Neural cell (in vitro differentiated cells): Measurements from ENCODE around the gene RBM15.

Experiments
- EP300 ChIP-seq: fragments of 450-650 bp; conservative IDR thresholded peaks from 2 replicates; pipeline ENCODE4 v1.6.1; 2014; ENCODE audit warnings: antibody characterized with exemption, mild to moderate bottlenecking, moderate library complexity; ENCODE audit not compliant: poor library complexity, severe bottlenecking
- EZH2 ChIP-seq: fragments of 200-600, 300-800 bp; shearing (Covaris generic), sonication (generic); IDR thresholded peaks from 2 replicates; pipeline ENCODE4 v1.6.1; 2014; ENCODE audit warnings: antibody characterized with exemption, low read length, borderline replicate concordance, mild to moderate bottlenecking; ENCODE audit not compliant: insufficient read depth, poor library complexity, severe bottlenecking
- MXI1 ChIP-seq: fragments of 450-650 bp; conservative IDR thresholded peaks from 2 replicates; pipeline ENCODE4 v1.6.1; 2014; ENCODE audit warnings: antibody characterized with exemption, mild to moderate bottlenecking; ENCODE audit not compliant: poor library complexity, severe bottlenecking
- POLR2AphosphoS5 ChIP-seq: IDR thresholded peaks from 2 replicates; pipeline ENCODE4 v1.6.1; 2012
- TAF1 ChIP-seq: IDR thresholded peaks from 2 replicates; pipeline ENCODE4 v1.6.1; 2012; ENCODE audit warnings: low read depth
- TF ChIP-seq, protein P1 (sequence below): IDR thresholded peaks from 2 replicates; pipeline ENCODE4 v1.6.1; 2012; ENCODE audit warnings: borderline replicate concordance
- TF ChIP-seq, protein P2 (sequence below): fragments of 450-650 bp; IDR thresholded peaks from 2 replicates; pipeline ENCODE4 v1.5.1; 2014; ENCODE audit warnings: antibody characterized with exemption, mild to moderate bottlenecking, moderate library complexity; ENCODE audit not compliant: poor library complexity, severe bottlenecking

DNA sequence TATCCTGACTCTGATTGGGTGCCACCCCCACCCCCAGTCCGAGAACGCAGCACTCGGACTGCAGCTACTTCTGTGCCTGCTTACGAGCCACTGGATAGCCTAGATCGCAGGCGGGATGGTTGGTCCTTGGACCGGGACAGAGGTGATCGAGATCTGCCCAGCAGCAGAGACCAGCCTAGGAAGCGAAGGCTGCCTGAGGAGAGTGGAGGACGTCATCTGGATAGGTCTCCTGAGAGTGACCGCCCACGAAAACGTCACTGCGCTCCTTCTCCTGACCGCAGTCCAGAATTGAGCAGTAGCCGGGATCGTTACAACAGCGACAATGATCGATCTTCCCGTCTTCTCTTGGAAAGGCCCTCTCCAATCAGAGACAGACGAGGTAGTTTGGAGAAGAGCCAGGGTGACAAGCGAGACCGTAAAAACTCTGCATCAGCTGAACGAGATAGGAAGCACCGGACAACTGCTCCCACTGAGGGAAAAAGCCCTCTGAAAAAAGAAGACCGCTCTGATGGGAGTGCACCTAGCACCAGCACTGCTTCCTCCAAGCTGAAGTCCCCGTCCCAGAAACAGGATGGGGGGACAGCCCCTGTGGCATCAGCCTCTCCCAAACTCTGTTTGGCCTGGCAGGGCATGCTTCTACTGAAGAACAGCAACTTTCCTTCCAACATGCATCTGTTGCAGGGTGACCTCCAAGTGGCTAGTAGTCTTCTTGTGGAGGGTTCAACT is 2.1 kb downstream of the RBM15 start:
- TF ChIP-seq, protein P1, sequence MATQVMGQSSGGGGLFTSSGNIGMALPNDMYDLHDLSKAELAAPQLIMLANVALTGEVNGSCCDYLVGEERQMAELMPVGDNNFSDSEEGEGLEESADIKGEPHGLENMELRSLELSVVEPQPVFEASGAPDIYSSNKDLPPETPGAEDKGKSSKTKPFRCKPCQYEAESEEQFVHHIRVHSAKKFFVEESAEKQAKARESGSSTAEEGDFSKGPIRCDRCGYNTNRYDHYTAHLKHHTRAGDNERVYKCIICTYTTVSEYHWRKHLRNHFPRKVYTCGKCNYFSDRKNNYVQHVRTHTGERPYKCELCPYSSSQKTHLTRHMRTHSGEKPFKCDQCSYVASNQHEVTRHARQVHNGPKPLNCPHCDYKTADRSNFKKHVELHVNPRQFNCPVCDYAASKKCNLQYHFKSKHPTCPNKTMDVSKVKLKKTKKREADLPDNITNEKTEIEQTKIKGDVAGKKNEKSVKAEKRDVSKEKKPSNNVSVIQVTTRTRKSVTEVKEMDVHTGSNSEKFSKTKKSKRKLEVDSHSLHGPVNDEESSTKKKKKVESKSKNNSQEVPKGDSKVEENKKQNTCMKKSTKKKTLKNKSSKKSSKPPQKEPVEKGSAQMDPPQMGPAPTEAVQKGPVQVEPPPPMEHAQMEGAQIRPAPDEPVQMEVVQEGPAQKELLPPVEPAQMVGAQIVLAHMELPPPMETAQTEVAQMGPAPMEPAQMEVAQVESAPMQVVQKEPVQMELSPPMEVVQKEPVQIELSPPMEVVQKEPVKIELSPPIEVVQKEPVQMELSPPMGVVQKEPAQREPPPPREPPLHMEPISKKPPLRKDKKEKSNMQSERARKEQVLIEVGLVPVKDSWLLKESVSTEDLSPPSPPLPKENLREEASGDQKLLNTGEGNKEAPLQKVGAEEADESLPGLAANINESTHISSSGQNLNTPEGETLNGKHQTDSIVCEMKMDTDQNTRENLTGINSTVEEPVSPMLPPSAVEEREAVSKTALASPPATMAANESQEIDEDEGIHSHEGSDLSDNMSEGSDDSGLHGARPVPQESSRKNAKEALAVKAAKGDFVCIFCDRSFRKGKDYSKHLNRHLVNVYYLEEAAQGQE, result no peak
- TF ChIP-seq, protein P2, sequence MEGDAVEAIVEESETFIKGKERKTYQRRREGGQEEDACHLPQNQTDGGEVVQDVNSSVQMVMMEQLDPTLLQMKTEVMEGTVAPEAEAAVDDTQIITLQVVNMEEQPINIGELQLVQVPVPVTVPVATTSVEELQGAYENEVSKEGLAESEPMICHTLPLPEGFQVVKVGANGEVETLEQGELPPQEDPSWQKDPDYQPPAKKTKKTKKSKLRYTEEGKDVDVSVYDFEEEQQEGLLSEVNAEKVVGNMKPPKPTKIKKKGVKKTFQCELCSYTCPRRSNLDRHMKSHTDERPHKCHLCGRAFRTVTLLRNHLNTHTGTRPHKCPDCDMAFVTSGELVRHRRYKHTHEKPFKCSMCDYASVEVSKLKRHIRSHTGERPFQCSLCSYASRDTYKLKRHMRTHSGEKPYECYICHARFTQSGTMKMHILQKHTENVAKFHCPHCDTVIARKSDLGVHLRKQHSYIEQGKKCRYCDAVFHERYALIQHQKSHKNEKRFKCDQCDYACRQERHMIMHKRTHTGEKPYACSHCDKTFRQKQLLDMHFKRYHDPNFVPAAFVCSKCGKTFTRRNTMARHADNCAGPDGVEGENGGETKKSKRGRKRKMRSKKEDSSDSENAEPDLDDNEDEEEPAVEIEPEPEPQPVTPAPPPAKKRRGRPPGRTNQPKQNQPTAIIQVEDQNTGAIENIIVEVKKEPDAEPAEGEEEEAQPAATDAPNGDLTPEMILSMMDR, result no peak
- TF ChIP-seq MXI1 (no peak), EP300 (no peak), POLR2AphosphoS5 (no peak), EZH2 (no peak), TAF1 (no peak)
